H1 (cell line): ENCODE results near the gene LIMS1. TPM values are rescaled to one million over a fixed set of nuclear protein-coding genes. Genes with fewer than 3 reads are reported as not detected.

Experiments used
- ZNF274 ChIP-seq: IDR thresholded peaks from 2 replicates; pipeline ENCODE4 v1.7.0; 2012; ENCODE audit warnings: low read length, borderline replicate concordance; ENCODE audit errors: extremely low read depth
- polyA plus RNA-seq, 7 experiments: library from polyadenylated mRNA; depleted of rRNA in 3 of 7; stranded (reverse) in 5 of 7; unstranded in 2 of 7; fragments of >200 nt in 5 of 7; fragments of 200-250 nt in 2 of 7; gene quantifications; 1 replicate in 5 of 7; 2 replicates in 1 of 7; 4 replicates in 1 of 7; pipeline versions ENCODE4 v1.2.1 to v1.2.3, GENCODE V29; 2011 to 2013; ENCODE audit warnings: missing spikeins in 2 of 7, mixed read lengths in 2 of 7
- total RNA-seq: library from RNA; stranded (reverse); fragmentation: NEBNext Ultra II Directional; extraction: Animal tissue kit (Norgen Biotek cat#: 25700); gene quantifications from 2 replicates; pipeline ENCODE4 v1.2.1, GENCODE V29; 2021

LIMS1 gene
- total and polyA plus RNA-seq, 2 of the 8 experiments (the other 6 are each of a cell fraction or from before 2014, with no cell fraction given): 24.1 to 36.7 TPM

- TF ChIP-seq ZNF274: no peak
Measured at GRCh38 chr2:108620656-108621055, 86.4 kb downstream of the LIMS1 start (continued).
